Measurements from ENCODE around the gene PLA2G15.

PLA2G15 gene

DNA sequence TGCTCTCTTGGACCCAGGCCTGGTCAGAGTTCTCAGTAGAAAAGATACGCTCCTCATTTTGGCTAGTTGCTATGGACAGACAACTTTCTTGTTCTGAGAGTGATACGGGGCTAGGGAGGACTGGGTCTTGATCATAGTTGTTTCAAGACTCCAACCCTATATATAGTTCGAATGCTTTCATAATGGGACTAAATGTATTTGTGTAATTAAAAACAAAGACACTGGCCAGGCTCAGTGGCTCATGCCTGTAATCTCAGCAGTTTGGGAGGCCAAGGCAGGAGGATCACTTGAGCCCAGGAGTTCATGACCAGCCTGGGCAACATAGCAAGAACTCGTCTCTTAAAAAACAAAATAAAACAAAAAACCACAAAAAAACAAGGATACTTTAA, 36.9 kb downstream of the PLA2G15 start:
- Histone ChIP-seq H3K4me1 (no peaks in the 10 kb centered on the region), H3K36me3 (peaks cover 54% of the 10 kb centered on the region)

GRCh38 chr16:68283346-68283745, 38.2 kb downstream of the PLA2G15 start:
- H3K27me3 ChIP-seq, result no peaks in the 10 kb centered on the region
- H3K4me3 ChIP-seq (ENCODE audit: low read depth, low read length), result no peak overlapping the region
- no peak for DNase-seq
- TF ChIP-seq, protein P1, sequence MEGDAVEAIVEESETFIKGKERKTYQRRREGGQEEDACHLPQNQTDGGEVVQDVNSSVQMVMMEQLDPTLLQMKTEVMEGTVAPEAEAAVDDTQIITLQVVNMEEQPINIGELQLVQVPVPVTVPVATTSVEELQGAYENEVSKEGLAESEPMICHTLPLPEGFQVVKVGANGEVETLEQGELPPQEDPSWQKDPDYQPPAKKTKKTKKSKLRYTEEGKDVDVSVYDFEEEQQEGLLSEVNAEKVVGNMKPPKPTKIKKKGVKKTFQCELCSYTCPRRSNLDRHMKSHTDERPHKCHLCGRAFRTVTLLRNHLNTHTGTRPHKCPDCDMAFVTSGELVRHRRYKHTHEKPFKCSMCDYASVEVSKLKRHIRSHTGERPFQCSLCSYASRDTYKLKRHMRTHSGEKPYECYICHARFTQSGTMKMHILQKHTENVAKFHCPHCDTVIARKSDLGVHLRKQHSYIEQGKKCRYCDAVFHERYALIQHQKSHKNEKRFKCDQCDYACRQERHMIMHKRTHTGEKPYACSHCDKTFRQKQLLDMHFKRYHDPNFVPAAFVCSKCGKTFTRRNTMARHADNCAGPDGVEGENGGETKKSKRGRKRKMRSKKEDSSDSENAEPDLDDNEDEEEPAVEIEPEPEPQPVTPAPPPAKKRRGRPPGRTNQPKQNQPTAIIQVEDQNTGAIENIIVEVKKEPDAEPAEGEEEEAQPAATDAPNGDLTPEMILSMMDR (IDR thresholded peaks at IDR 0.05; ENCODE audit: low read depth, low read length), result no peak
- H3K36me3 ChIP-seq, result peaks cover 60% of the 10 kb centered on the region
- no peaks in the 10 kb centered on the region for H3K4me1 ChIP-seq
- no peaks in the 10 kb centered on the region for H3K9me3 ChIP-seq

More for the DNA sequence above, 36.9 kb downstream of the PLA2G15 start:
- no peak for DNase-seq
- Histone ChIP-seq H3K4me3 (ENCODE audit: low read depth, low read length) (no peak overlapping the region), H3K27me3 (no peaks in the 10 kb centered on the region), H3K9me3 (no peaks in the 10 kb centered on the region)
- TF ChIP-seq, protein P1 (IDR thresholded peaks at IDR 0.05; ENCODE audit: low read depth, low read length), result no peak

DNA sequence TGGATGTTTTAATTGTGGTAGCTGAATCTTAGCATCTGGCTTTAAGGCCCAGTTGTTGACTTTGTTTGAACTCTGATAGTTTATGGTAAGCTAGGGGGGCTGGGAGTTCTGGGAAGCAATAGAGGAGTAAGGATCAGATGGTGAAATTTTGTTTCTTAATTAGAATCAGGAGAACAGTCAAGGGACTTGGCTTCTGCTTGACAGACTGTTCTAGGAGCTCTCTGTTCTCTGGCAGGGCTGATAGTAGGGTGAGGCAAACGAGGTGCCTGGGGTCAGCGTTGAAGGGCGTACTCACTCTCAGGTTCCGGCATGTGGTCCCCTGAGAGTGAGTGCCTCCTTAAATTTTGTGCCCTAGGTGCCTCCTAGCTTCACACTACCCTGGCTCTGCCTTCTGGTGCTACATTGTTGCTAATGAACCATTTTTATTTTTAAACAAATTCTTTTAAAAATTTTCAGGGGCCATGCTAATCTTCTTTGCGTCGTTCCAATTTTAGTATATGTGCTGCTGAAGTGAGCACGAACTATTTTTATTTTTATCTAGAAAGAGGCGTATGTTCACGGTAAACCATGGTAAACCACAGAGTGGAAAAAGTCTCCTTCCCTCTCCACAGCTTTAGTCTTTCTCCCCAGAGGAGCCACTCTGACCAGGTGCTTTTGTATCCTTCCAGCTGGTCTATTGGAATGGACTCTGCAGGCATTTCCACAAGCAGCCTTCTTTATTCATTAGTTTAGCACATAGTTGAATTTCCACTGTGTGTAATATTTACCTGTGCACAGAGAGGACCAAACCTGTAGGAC, 38.8 kb downstream of the PLA2G15 start:
- TF ChIP-seq, protein P1 (IDR thresholded peaks at IDR 0.05; ENCODE audit: low read depth, low read length), result no peak
- H3K4me3 ChIP-seq (ENCODE audit: low read depth, low read length), result no peak overlapping the region
- DNase-seq, result no peak
- H3K9me3 ChIP-seq, result no peaks in the 10 kb centered on the region
- peaks cover 65% of the 10 kb centered on the region for H3K36me3 ChIP-seq
- H3K27me3 ChIP-seq, result no peaks in the 10 kb centered on the region
- H3K4me1 ChIP-seq, result no peaks in the 10 kb centered on the region

- DNase-seq, result no peak
- no peaks in the 10 kb centered on the region for H3K4me1 ChIP-seq
- peaks cover 58% of the 10 kb centered on the region for H3K36me3 ChIP-seq
- H3K9me3 ChIP-seq, result no peaks in the 10 kb centered on the region
- TF ChIP-seq, protein P1 (IDR thresholded peaks at IDR 0.05; ENCODE audit: low read depth, low read length), result no peak
- H3K4me3 ChIP-seq (ENCODE audit: low read depth, low read length), result no peak overlapping the region
- H3K27me3 ChIP-seq, result no peaks in the 10 kb centered on the region
Observed at GRCh38 chr16:68284847-68285246, 39.7 kb downstream of the PLA2G15 start.

GRCh38 chr16:68285683-68286082, 40.5 kb downstream of the PLA2G15 start:
- H3K4me1 ChIP-seq, result no peaks in the 10 kb centered on the region
- no peaks in the 10 kb centered on the region for H3K27me3 ChIP-seq
- H3K4me3 ChIP-seq (ENCODE audit: low read depth, low read length), result no peak overlapping the region
- peaks cover 62% of the 10 kb centered on the region for H3K36me3 ChIP-seq
- no peaks in the 10 kb centered on the region for H3K9me3 ChIP-seq
- DNase-seq, result no peak
- TF ChIP-seq, protein P1 (IDR thresholded peaks at IDR 0.05; ENCODE audit: low read depth, low read length), result no peak

Data from BE2C (cell line).